ENCODE measurements around the gene ASPN. TPM values are rescaled to one million over a fixed set of nuclear protein-coding genes. Genes with fewer than 3 reads are reported as not detected.

Gene ASPN
- total RNA-seq, 1 donor from 2014 or later = 43.5 TPM

- DNase-seq (ENCODE audit: low spot score in 2 of 2) = no peak
- Histone ChIP-seq H3K27ac (no peak overlapping the region), H3K4me1 (peaks cover 0 to 3% of the 10 kb centered on the region in 2 donors), H3K4me3 (no peak overlapping the region), H3K36me3 (peaks cover 0 to 6% of the 10 kb centered on the region in 2 donors), H3K9me3 (no peaks in the 10 kb centered on the region), H3K27me3 (no peaks in the 10 kb centered on the region)
- intact Hi-C loops (cut with DNase I) = no loop called here
- TF ChIP-seq CTCF (IDR thresholded peaks at IDR 0.05) = no peak
Observed at GRCh38 chr9:92457576-92457975, 24.7 kb downstream of the ASPN start.

GRCh38 chr9:92455217-92455616, 27.1 kb downstream of the ASPN start:
- TF ChIP-seq CTCF (IDR thresholded peaks at IDR 0.05) = no peak
- intact Hi-C loops (cut with DNase I) = no loop called here
- Histone ChIP-seq H3K9me3 (no peaks in the 10 kb centered on the region), H3K4me3 (no peak overlapping the region), H3K27me3 (no peaks in the 10 kb centered on the region), H3K36me3 (peaks cover 0 to 6% of the 10 kb centered on the region in 2 donors), H3K27ac (no peak overlapping the region), H3K4me1 (no peaks in the 10 kb centered on the region)
- no peak for DNase-seq (ENCODE audit: low spot score in 2 of 2)

- DNase-seq (ENCODE audit: low spot score in 2 of 2) = no peak
- Histone ChIP-seq H3K36me3 (no peaks in the 10 kb centered on the region), H3K27ac (no peak overlapping the region), H3K27me3 (no peaks in the 10 kb centered on the region), H3K9me3 (no peaks in the 10 kb centered on the region), H3K4me1 (peaks cover 0 to 6% of the 10 kb centered on the region in 2 donors), H3K4me3 (no peak overlapping the region)
- intact Hi-C loops (cut with DNase I) = no loop called here
- TF ChIP-seq CTCF (IDR thresholded peaks at IDR 0.05) = no peak
Observed at GRCh38 chr9:92446536-92446935, 35.8 kb downstream of the ASPN start.

- H3K9me3 ChIP-seq = no peaks in the 10 kb centered on the region
- no peak overlapping the region for H3K27ac ChIP-seq
- H3K36me3 ChIP-seq = no peaks in the 10 kb centered on the region
- peaks cover 0 to 10% of the 10 kb centered on the region in 2 donors for H3K4me1 ChIP-seq
- H3K27me3 ChIP-seq = no peaks in the 10 kb centered on the region
- DNase-seq (ENCODE audit: low spot score in 2 of 2) = no peak
- no peak overlapping the region for H3K4me3 ChIP-seq
- intact Hi-C loops (cut with DNase I) = loop anchor here (5.0 kb wide), 1 partner anchor 187 kb away; no protein-coding TSS in a partner anchor
- TF ChIP-seq CTCF (IDR thresholded peaks at IDR 0.05) = no peak
Observed at GRCh38 chr9:92444841-92445240, 37.5 kb downstream of the ASPN start.

- H3K27ac ChIP-seq = no peak overlapping the region
- intact Hi-C loops (cut with DNase I) = loop anchor here (5.0 kb wide), 1 partner anchor 192 kb away; no protein-coding TSS in a partner anchor
- TF ChIP-seq CTCF (IDR thresholded peaks at IDR 0.05) = no peak
- DNase-seq (ENCODE audit: low spot score in 2 of 2) = no peak
- no peaks in the 10 kb centered on the region for H3K36me3 ChIP-seq
- no peak overlapping the region for H3K4me3 ChIP-seq
- no peaks in the 10 kb centered on the region for H3K27me3 ChIP-seq
- H3K9me3 ChIP-seq = no peaks in the 10 kb centered on the region
- peaks cover 0 to 14% of the 10 kb centered on the region in 2 donors for H3K4me1 ChIP-seq
Observed at GRCh38 chr9:92440751-92441046, 41.6 kb downstream of the ASPN start.

Measured in ascending aorta (tissue), 2 donors.